Right lobe of liver (tissue), 6 donors: ENCODE measurements around the gene LRP2. TPM values are rescaled to one million over a fixed set of nuclear protein-coding genes. Genes with fewer than 3 reads are reported as not detected.

Experiments
- ATAC-seq, 4 donors: fragments of 200-7000 bp; cut with Tn5 transposase; one replicate each; pipeline ENCODE4 v1.9.1; 2020; ENCODE audit warnings: mild to moderate bottlenecking in 4 of 4, moderate library complexity in 4 of 4
- DNase-seq, 3 donors: peaks; one replicate each; pipeline ENCODE4 v3.0.0-alpha.2; 2020
- H3K27ac ChIP-seq, 3 donors: fragments of 200-600 bp; one replicate each; pipeline ENCODE4 v1.8.0; 2022
- H3K27me3 ChIP-seq, 2 donors: fragments of 200-600 bp; one replicate each; pipeline ENCODE4 v1.8.0; 2022
- H3K36me3 ChIP-seq, 4 donors: fragments of 200-600 bp; sonication (generic) in 1 of 4; one replicate each; pipeline versions ENCODE4 v1.5.1 to v1.8.0; 2017 to 2022; ENCODE audit warnings: control low read depth in 1 of 4
- H3K4me1 ChIP-seq, 4 donors: fragments of 200-600 bp; sonication (generic) in 1 of 4; one replicate each; pipeline versions ENCODE4 v1.5.1 to v1.8.0; 2017 to 2022; ENCODE audit warnings: control low read depth in 1 of 4
- H3K4me3 ChIP-seq, 3 donors: fragments of 200-600 bp; one replicate each; pipeline ENCODE4 v1.8.0; 2022
- H3K9me3 ChIP-seq, 4 donors: fragments of 200-600 bp; sonication (generic) in 1 of 4; one replicate each; pipeline versions ENCODE4 v1.5.1 to v1.8.0; 2017 to 2022; ENCODE audit warnings: control low read depth in 1 of 4
- CTCF ChIP-seq, 4 donors: fragments of 200-600 bp in 3 of 4; fragments of 450-650 bp in 1 of 4; IDR thresholded peaks; one replicate each; pipeline versions ENCODE4 v1.5.1 to v1.8.0; 2016 to 2022; ENCODE audit warnings: antibody characterized with exemption in 4 of 4, mild to moderate bottlenecking in 2 of 4
- POLR2A ChIP-seq: fragments of 450-650 bp; IDR thresholded peaks from one replicate; pipeline ENCODE4 v1.6.1; 2017; ENCODE audit warnings: antibody characterized with exemption, mild to moderate bottlenecking
- WGBS: methylation state at CpG from one replicate; pipeline ENCODE4 v1.1.6; 2018; ENCODE audit warnings: low coverage, low lambda C conversion rate; ENCODE audit not compliant: insufficient coverage; ENCODE audit errors: missing lambda C conversion rate; 5-methylcytosine and 5-hydroxymethylcytosine counted together
- intact Hi-C, 2 donors: fragments of 100-400 bp; cut with DNase I; formaldehyde crosslinking; loops; one replicate each; pipeline versions ENCODE4 v1.11.2 to v1.14.1; 2022
- total RNA-seq, 6 experiments: library from RNA; depleted of rRNA in 2 of 6; stranded (reverse); fragments of >200 nt in 2 of 6; fragmentation: NEBNext Ultra II Directional in 3 of 6; extraction: Animal tissue kit (Norgen Biotek cat#: 25700) in 3 of 6; gene quantifications; one replicate each; pipeline versions ENCODE4 v1.1.0 to v1.2.4, GENCODE V29; 2016 to 2023
- donor health status: DM: no; HTN: yes; CAD: no.
- donor health status: DM: no; HTN: no; CAD: no.
- donor health status: DM: no; HTN: no; CAD: no.
- donor health status: DM: no; HTN: yes; CAD: no.
- donor health status: DM: no; HTN: yes; CAD: no.

The LRP2 gene
- total RNA-seq, 6 experiments from 2014 or later = 0.51 to 4.4 (median 1.0) TPM

GRCh38 chr2:169358016-169358415, 4.3 kb downstream of the LRP2 start:
- intact Hi-C loops = no loop called here
- TF ChIP-seq CTCF (IDR thresholded peaks at IDR 0.05) (no peak), POLR2A (no peak)
- peaks cover 0 to 16% (median under 1%) of the 10 kb centered on the region in 4 donors for H3K4me1 ChIP-seq
- DNase-seq = no peak
- H3K4me3 ChIP-seq = no peak overlapping the region
- H3K9me3 ChIP-seq = no peaks in the 10 kb centered on the region
- no peak for ATAC-seq
- H3K27ac ChIP-seq = no peak overlapping the region
- H3K27me3 ChIP-seq = no peaks in the 10 kb centered on the region
- WGBS = 94% methylated on average over 2 of the region's 2 CpGs
- H3K36me3 ChIP-seq = no peaks in the 10 kb centered on the region

GRCh38 chr2:169354244-169354643, 8.1 kb downstream of the LRP2 start:
- Histone ChIP-seq H3K4me1 (no peaks in the 10 kb centered on the region), H3K27ac (no peak overlapping the region), H3K9me3 (no peaks in the 10 kb centered on the region), H3K4me3 (no peak overlapping the region), H3K27me3 (no peaks in the 10 kb centered on the region), H3K36me3 (no peaks in the 10 kb centered on the region)
- ATAC-seq = no peak
- TF ChIP-seq POLR2A (no peak), CTCF (IDR thresholded peaks at IDR 0.05) (no peak)
- no peak for DNase-seq
- WGBS = 80% methylated on average over 2 of the region's 2 CpGs
- intact Hi-C loops = no loop called here

- no peaks in the 10 kb centered on the region for H3K27me3 ChIP-seq
- WGBS = 94% methylated on average over 4 of the region's 4 CpGs
- H3K4me3 ChIP-seq = no peak overlapping the region
- no peaks in the 10 kb centered on the region for H3K4me1 ChIP-seq
- intact Hi-C loops = no loop called here
- no peak overlapping the region for H3K27ac ChIP-seq
- TF ChIP-seq POLR2A (no peak), CTCF (IDR thresholded peaks at IDR 0.05) (no peak)
- ATAC-seq (no peak), DNase-seq (no peak)
- no peaks in the 10 kb centered on the region for H3K9me3 ChIP-seq
- no peaks in the 10 kb centered on the region for H3K36me3 ChIP-seq
Measured at GRCh38 chr2:169351725-169352124, 10.6 kb downstream of the LRP2 start.

GRCh38 chr2:169349535-169349934, 12.8 kb downstream of the LRP2 start:
- no peak for TF ChIP-seq CTCF (IDR thresholded peaks at IDR 0.05)
- TF ChIP-seq POLR2A = no peak
- no peak for DNase-seq
- intact Hi-C loops = no loop called here
- no peaks in the 10 kb centered on the region for H3K27me3 ChIP-seq
- no peaks in the 10 kb centered on the region for H3K9me3 ChIP-seq
- H3K4me3 ChIP-seq = no peak overlapping the region
- H3K4me1 ChIP-seq = no peaks in the 10 kb centered on the region
- no peak for ATAC-seq
- WGBS = 80% methylated on average over 1 of the region's 2 CpGs
- H3K27ac ChIP-seq = no peak overlapping the region
- no peaks in the 10 kb centered on the region for H3K36me3 ChIP-seq
